GM21367 (cell line): Measurements from ENCODE around the gene KDM4B.
A peak's percentile ranks its signal among the peaks of the same experiment; 100 is the strongest.
"Not testable (repeated sequence)": the region's sequence is repeated elsewhere in the genome, so short reads cannot be mapped to it uniquely, and the experiment has no call there.

ENCODE experiments used
- ATAC-seq: cut with Tn5 transposase; IDR thresholded peaks from one replicate; pipeline ENCODE4 v1.9.1; 2021; ENCODE audit not compliant: unreplicated experiment

The KDM4B gene

DNA sequence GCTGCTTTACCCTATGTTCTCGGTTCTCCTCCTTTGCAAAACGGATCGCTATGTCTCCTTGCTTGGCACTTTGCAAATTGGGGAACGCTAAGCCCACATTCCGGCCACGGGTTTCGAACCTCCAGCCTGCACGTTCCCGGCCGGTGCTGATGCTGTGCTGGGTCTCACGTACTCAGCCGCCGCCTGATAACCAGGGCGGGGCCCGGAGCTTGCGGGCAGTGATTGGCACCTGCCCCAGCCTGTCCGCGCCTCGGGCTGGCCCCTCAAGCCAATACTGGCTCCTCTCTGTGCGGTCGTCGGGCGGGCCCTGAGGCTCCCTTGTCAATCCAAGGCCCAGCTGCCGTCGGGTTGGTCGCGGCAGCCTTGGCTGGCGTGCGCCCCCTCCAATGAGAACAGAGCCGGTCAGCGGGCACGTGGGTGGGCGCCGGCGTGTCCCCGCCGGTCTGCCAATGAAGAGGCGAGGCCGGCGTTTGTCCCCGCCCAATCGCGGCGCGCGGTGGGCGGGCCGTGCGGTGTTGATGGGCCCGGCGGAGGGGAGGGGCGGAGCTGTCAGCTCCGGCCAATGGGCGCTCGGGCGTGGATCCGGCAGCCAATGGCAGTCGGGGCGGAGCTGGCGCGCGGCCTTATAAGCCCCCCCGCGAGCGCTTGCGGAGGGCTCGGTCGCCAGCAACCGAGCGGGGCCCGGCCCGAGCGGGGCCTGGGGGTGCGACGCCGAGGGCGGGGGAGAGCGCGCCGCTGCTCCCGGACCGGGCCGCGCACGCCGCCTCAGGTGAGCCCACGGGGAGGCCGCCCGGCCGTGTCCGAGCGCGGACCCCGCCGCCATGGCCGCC lies at the start of gene KDM4B:
Gene KDM4B, plus strand, starts transcription at position 652 of the 830 bp plus-strand sequence. CDS start 63,778 bp downstream, outside the sequence.
- peak; percentile 83 for ATAC-seq

DNA sequence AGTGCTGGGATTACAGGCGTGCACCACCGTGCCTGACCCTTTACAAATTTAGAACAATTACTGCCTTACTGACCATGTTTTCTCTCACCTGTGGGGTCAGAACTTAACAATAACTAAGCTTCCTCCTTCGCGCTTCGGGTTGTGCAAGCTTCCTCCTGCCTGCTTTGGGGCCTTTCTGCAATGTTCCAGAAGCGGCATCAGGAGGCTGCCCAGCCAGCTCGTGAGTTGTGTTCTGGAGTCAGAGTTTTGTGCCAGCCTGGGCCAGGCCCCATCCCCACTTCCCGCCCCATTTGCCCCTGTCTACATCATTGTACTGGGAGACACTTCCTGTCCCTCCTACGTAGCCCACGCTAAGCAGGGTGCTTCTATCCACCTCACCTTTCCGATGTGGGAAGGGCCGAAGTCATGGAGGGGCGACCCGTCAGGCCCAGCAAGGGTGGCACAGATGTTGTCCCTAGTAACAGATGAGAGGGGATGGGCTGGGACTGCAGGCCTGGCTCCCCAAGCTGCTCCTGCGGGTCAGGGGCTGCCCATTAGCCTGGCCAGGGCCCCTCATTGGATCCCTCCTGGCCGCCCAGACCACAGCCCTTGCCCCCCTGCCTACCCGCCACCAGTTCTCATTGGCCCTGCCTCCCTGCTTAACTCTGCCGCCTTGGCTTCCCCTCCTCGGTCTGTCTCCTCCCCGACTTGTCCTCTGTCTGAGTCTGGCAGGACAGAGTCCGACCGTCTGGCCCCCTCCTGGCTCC lies 46.2 kb upstream of the KDM4B start:
- ATAC-seq: no peak

DNA sequence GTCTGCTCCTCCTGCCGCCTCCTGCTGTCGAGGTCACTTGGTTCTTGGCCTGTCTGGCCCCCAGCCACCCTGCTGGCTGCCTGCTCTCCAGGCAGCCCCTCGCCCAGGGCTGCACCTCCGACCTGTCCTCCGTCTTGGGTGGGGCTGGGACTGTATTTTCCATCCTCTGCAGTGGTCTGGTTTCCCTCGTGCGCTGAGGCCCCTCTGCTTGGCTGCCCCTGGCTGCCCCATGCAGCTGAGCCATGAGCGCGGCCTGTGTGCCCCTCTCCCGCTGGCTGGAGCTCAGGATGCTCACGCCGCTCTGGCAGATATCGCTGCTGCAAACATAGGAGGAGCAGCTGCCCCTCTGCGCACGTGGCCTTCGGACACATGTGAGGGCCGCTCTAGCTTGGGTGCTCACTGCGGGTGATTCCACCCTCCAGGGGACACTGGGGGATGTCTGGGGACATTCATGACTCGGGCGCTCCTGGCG lies 45.6 kb upstream of the KDM4B start:
- no peak for ATAC-seq

DNA sequence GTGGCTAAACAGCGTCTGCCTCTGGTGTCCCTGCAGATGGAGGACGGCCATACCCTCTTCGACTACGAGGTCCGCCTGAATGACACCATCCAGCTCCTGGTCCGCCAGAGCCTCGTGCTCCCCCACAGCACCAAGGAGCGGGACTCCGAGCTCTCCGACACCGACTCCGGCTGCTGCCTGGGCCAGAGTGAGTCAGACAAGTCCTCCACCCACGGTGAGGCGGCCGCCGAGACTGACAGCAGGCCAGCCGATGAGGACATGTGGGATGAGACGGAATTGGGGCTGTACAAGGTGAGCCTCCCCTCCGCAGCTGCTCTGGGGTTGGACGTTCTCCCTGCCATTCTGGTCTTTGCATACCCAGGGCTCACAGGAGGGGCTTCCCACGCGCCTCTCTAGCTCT lies 39.7 kb upstream of the KDM4B start:
- ATAC-seq: no peak

DNA sequence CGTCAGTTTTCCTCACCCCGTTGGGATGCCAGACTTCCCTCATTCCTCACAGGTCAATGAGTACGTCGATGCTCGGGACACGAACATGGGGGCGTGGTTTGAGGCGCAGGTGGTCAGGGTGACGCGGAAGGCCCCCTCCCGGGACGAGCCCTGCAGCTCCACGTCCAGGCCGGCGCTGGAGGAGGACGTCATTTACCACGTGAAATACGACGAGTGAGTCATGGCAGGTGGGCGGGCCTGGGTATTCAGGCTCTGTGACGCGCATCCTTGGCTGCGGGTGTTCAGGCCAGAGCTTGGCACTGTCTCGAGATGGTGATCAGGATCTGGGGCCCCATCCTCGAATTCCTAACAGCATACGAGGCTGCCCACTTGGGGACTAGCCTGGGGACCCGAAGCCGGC lies 38.2 kb upstream of the KDM4B start:
- no peak for ATAC-seq

DNA sequence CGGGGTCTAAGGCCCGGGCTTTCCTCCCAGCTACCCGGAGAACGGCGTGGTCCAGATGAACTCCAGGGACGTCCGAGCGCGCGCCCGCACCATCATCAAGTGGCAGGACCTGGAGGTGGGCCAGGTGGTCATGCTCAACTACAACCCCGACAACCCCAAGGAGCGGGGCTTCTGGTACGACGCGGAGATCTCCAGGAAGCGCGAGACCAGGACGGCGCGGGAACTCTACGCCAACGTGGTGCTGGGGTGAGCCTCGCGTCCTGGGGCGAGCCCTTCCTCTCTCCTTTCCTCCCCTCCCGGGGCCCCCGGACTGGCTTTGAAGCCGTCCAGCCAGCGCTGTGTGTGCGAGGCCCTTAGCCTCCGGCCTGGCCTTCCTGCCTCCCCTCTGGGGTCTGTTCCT lies 36.2 kb upstream of the KDM4B start:
- no peak for ATAC-seq

DNA sequence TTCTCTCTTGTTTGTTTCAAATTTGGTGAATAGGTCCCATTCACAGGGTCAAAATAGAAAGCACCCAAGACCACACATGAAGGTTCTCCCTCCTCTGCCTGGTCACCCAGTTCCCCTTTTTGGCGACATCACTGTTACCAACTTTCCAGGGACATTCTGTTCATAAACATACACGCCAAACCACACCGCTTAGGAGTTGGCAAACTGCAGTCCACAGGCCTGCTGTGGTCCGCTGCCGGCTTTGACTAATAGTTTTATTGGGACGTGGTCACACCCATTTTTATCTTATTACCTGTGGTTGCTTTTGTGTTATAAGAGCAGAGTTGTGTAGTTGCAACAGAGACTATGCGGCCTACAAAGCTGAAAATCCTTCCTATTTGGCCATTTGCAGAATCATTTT lies 35.4 kb upstream of the KDM4B start:
- no peak for ATAC-seq

DNA sequence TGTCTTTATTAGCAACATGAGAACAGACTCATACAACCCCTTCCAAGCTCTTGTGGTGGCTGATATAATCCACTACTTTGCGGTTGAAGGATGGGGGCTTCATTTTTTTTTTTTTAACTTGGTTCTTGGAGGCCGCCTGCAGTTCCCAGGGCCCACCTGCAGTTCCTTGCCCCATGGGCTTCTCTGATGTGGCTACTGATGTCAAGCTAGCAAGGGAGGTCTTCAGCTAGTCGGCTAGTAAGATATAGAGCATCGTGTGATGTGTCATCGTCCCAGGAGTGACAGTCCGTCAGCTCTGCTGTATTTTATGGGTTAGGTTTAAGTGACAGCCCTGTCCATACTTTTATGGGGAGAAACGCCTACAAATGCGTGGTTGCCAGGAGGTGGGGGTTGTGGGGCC lies 33.5 kb upstream of the KDM4B start:
- ATAC-seq: no peak

DNA sequence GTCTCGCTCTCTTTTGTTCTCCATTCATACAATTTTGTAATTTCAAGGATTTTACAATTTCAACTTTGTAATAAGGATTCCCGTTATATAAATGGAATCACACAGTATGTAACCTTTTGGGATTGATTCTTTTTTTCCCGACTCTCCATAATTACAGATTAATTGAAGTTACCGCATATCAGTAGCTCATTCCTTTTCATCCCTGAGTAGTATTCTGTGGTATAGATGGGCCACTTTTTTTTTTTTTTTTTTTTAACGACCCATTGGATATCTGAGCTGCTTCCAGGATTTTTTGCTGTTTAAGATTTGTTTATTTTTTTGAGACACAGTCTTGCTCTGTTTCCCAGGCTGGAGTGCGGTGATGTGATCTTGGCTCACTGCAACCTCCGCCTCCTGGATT lies 31.9 kb upstream of the KDM4B start:
- ATAC-seq: no peak

DNA sequence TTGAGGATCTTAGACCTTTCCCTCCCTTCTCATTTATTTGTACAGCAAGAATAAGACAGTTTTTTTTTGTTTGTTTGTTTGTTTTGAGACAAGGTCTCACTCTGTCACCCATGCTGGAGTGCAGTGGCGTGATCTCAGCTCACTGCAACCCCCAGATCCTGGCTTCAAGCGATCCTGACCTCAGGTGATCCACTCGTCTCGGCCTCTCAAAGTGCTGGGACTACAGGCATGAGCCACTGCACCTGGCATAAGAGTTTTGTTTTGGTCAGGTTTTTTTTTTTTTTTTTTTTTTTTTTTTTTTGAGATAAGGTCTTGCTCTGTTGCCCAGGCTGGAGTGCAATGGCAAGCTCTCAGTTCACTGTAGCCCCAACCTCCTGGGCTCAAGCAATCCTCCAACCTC lies 30.5 kb upstream of the KDM4B start:
- ATAC-seq: not testable (repeated sequence)

DNA sequence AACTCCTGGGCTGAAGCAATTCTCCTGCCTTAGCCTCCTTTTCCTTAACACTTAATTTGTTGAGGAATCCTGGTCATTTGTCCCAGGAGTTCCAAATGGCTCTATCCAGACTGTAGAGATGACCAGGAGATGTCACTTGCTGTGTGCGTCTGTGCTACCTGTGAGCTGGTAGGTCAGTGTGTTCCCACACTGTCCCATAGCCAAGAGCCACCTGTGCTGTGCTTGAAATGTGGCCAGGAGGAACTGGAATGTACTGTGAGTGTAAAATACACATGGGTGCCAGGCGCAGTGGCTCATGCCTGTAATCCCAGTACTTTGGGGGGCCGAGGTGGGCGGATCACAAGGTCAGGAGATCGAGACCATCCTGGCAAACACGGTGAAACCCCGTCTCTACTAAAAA lies 29.4 kb upstream of the KDM4B start:
- ATAC-seq: no peak

DNA sequence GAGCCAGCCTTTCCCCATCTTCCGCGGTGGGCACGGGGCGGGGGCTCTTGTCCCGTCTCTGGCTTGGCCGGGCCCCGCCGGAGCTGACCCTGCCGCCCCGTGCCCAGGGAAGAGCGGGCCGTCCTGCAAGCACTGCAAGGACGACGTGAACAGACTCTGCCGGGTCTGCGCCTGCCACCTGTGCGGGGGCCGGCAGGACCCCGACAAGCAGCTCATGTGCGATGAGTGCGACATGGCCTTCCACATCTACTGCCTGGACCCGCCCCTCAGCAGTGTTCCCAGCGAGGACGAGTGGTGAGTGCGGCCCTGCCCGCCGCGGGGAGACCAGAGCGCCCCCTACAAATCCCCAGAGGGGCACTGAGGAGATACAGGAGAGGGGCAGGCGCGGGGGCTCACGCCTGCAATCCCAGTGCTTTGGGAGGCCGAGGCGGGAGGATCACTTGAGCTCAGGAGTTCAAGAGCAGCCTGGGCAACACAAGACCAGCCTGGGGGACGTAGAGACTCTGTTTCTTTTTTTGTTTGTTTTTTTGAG lies 27.2 kb upstream of the KDM4B start:
- ATAC-seq: not testable (repeated sequence)

DNA sequence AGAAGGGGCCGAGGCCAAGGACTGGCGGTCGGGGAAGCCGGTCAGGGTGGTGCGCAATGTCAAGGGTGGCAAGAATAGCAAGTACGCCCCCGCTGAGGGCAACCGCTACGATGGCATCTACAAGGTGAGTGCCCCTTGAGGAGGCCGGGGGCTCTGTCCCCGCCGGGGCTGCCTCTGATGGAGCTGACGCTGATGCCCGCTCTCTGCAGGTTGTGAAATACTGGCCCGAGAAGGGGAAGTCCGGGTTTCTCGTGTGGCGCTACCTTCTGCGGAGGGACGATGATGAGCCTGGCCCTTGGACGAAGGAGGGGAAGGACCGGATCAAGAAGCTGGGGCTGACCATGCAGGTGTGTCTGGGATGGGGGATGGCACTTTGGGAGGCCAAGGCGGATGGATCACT lies 18.3 kb upstream of the KDM4B start:
- ATAC-seq: not testable (repeated sequence)

DNA sequence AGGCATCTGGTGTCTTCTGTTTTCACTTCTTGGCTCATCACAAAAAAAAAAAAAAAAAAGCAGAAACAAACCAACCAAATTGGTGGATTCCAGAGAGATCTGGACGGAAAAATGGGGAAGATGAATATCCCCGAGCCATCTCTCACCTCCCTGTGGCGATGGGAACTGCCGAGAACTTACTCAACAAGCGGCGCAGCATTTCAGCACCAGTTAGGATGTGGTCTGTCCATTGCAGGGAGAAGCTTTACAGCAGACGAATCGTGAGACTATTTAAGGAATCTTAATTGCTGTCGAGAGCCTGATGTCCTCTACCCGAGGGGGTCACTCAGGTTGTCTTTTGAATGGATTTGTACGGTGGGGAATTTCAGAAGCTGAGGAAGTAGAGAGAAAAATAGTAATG lies 17.3 kb upstream of the KDM4B start:
- ATAC-seq: no peak

DNA sequence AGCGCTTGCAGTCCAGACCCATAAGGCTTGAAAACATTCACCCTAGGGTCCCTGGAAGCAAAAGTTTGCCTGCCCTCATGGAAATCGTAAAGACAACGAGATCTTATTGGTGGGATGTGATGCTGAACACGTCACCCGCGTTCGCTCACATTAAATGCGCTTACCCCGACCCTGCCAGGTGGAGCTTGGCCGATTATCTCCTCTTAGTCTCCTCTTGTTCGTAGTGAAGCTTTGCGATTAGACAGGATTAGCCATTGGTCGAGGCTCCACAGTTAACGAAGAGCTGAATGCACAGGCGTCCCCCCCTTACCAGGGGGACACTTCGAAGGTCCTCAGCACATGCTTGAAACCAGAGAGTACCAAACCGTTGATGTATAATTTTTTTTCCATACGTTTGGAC lies 16.0 kb upstream of the KDM4B start:
- no peak for ATAC-seq

DNA sequence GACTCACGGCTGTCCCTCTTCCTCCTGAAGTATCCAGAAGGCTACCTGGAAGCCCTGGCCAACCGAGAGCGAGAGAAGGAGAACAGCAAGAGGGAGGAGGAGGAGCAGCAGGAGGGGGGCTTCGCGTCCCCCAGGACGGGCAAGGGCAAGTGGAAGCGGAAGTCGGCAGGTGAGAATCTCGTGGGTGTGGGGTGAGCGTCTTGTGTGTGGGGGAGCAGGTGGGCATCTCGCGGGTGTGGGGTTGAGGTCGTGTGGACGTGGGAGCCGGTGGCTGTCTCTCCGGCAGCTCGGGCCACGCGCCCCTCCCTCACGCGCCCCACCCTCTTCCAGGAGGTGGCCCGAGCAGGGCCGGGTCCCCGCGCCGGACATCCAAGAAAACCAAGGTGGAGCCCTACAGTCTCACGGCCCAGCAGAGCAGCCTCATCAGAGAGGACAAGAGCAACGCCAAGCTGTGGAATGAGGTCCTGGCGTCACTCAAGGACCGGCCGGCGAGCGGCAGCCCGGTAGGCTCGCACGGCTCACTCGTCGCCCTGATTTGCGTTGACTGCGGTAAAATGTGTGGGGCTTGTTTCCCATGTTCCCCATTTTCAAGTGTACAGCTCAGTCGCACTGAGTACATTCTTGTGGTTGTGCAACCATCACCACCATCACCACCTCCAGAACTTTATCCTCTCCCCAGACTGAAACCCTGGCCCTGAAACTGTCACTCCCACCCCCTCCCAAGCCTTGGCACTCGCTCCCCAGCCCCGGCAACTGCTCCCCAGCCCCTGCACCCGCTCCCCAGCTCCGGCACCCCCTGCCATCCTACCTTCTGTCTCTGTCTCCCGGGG lies 14.4 kb upstream of the KDM4B start:
- ATAC-seq: not testable (repeated sequence)

DNA sequence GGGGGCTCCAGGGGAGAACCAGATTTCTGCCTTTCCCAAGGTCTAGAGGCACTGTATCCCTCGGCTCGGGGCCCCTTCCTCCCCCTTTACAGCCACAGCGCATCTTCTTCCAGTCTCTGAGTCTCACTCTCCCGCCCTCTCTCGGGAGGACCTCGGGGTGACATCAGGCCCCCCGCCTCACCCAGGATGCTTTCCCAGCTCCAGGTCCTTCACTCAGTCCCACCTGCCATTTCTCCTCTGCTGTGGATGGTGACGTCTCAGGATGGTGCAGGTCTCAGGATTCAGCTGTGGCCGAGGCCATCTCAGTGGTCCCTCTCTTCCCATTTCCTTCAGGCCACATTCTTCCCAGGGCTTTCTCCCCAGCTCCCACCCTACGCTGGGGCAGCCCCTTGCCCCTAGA lies 13.6 kb upstream of the KDM4B start:
- ATAC-seq: no peak

DNA sequence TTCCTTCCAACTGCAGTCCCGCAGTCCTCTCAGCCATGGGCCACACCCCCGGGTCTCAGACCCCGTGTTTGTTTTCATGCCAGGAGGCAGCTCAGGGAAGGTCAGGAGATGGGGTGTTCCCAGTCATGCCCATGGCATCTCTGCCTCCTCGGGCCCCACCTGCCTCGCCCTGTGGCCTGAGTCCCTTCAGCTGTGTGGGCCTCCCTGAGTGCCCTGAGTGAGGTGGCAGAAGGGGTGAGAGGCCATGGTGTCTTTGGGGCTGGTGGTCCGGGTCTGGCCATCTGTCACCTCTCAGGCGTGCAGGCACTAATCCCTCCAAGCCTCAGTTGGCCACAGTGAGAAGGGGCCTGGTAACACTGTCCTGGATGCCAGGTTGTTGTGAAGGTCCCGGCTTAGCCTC lies 10.9 kb upstream of the KDM4B start:
- ATAC-seq: no peak

DNA sequence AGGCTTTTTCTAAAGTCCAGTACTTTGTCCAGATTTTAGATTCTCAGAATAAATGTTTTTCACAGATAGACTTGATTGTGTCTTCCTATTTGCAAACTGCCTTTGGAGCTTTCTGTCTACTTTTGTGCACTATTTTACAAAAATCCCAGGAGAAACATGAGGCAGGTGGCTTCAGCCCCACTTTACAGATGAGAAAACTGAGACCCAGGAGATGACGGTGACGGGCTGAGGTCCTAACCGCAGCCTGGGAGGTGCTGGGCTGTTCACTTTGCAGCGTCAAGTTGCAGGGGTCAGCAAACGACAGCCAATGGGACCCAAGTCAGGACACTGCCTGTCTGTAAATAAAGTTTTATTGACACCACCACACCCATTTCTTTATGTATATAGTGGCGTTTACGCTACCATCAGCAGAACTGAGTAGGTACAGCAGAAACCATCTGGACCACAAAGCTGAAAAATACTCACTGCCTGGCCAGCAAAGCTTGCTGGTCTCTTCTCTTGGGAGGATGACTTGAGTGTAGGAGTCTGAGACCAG lies 6.8 kb upstream of the KDM4B start:
- no peak for ATAC-seq

DNA sequence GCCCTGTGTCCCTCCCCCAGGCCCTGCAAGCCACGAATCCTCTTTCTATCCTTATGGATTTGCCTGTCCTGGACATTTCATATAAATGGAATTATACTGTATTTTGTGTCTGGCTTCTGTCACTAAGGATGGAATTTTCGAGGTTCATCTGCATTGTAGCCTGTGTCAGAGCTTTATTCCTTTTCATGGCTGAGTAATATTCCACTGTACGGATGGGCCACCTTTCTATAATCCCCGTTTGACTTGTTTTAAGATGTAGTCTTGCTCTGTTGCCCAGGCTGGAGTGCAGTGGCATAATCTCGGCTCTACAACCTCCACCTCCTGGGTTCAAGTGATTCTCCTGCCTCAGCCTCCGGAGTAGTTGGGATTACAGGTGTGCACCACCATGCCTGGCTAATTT lies 3.9 kb upstream of the KDM4B start:
- no peak for ATAC-seq

DNA sequence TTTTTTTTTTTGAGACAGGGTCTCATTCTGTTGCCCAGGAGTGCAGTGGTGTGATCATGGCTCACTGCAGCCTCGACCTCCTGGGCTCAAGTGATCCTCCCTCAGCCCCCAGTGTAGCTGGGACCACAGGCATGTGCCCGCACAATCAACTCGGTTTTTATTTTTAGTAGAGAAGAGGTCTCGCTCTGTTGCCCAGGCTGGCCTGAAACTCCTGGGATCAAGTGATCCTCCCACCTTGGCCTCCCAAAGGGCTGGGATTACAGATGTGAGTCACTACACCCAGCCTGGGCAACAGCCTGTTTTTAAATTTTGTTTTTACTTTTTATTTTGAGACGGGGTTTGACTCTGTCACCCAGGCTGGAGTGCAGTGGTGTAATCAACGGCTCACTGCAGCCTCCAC lies 2.3 kb upstream of the KDM4B start:
- no peak for ATAC-seq
